Smooth muscle cell (in vitro differentiated cells): ENCODE data around the gene LPAR2. TPM values are rescaled to one million over a fixed set of nuclear protein-coding genes. Genes with fewer than 3 reads are reported as not detected.

ENCODE experiments used
- DNase-seq: peaks from one replicate; lab custom pipeline; 2025; ENCODE audit not compliant: unreplicated experiment; lab: John Stamatoyannopoulos, UW
- H2AFZ ChIP-seq: fragments of 200-600 bp; sonication (generic); 2 replicates; pipeline ENCODE4 v1.6.0; 2016; ENCODE audit warnings: antibody characterized with exemption, low read depth, mild to moderate bottlenecking
- H3F3A ChIP-seq: fragments of 200-600 bp; sonication (generic); 2 replicates; pipeline ENCODE4 v1.6.0; 2017; ENCODE audit warnings: antibody characterized with exemption, low read depth
- H3K27ac ChIP-seq: fragments of 200-600 bp; sonication (generic); 2 replicates; pipeline ENCODE4 v1.5.1; 2016; ENCODE audit warnings: low read depth, mild to moderate bottlenecking
- H3K27me3 ChIP-seq: fragments of 200-600 bp; sonication (generic); 2 replicates; pipeline ENCODE4 v1.6.1; 2016; ENCODE audit warnings: low read depth, mild to moderate bottlenecking
- H3K36me3 ChIP-seq: fragments of 200-600 bp; sonication (generic); 2 replicates; pipeline ENCODE4 v1.5.1; 2016; ENCODE audit warnings: low read depth
- H3K4me1 ChIP-seq: fragments of 200-600 bp; sonication (generic); 2 replicates; pipeline ENCODE4 v1.5.1; 2016; ENCODE audit warnings: low read depth
- H3K4me2 ChIP-seq: fragments of 200-600 bp; sonication (generic); 2 replicates; pipeline ENCODE4 v1.6.0; 2016; ENCODE audit warnings: mild to moderate bottlenecking
- H3K4me3 ChIP-seq: fragments of 200-600 bp; sonication (generic); 2 replicates; pipeline ENCODE4 v1.5.1; 2016; ENCODE audit warnings: mild to moderate bottlenecking
- H3K79me2 ChIP-seq: fragments of 200-600 bp; sonication (generic); 2 replicates; pipeline ENCODE4 v1.6.0; 2016; ENCODE audit warnings: low read depth, mild to moderate bottlenecking
- H3K9ac ChIP-seq: fragments of 200-600 bp; sonication (generic); 2 replicates; pipeline ENCODE4 v1.6.0; 2016; ENCODE audit warnings: low read depth
- H3K9me3 ChIP-seq: fragments of 200-600 bp; sonication (generic); replicated peaks from 2 replicates; pipeline ENCODE4 v1.5.1; 2016; ENCODE audit warnings: low read depth
- H4K20me1 ChIP-seq: fragments of 200-600 bp; sonication (generic); 2 replicates; pipeline ENCODE4 v1.6.0; 2016; ENCODE audit warnings: low read depth
- WGBS: methylation state at CpG from one replicate; pipeline ENCODE4 v1.1.7; 2016; ENCODE audit warnings: low lambda C conversion rate; 5-methylcytosine and 5-hydroxymethylcytosine counted together
- polyA plus RNA-seq: library from polyadenylated mRNA; unstranded; fragments of >200 nt; fragmentation: Nextera tagmentation; extraction: Ambion mirVana; gene quantifications from 2 replicates; pipeline ENCODE4 v1.2.1, GENCODE V29; 2016
- total RNA-seq: library from RNA; depleted of rRNA; stranded (reverse); fragments of >200 nt; gene quantifications from 2 replicates; pipeline ENCODE4 v1.2.3, GENCODE V29; 2014
- TF ChIP-seq, protein P1 (sequence below): fragments of 200-600 bp; sonication (generic); IDR thresholded peaks from 2 replicates; pipeline ENCODE4 v1.5.1; 2017; ENCODE audit warnings: borderline replicate concordance, mild to moderate bottlenecking, antibody characterized with exemption; ENCODE audit not compliant: insufficient read depth, poor library complexity, severe bottlenecking

Gene LPAR2
- total and polyA plus RNA-seq, 2 experiments from 2014 or later: 13.2 to 20.1 TPM

DNA sequence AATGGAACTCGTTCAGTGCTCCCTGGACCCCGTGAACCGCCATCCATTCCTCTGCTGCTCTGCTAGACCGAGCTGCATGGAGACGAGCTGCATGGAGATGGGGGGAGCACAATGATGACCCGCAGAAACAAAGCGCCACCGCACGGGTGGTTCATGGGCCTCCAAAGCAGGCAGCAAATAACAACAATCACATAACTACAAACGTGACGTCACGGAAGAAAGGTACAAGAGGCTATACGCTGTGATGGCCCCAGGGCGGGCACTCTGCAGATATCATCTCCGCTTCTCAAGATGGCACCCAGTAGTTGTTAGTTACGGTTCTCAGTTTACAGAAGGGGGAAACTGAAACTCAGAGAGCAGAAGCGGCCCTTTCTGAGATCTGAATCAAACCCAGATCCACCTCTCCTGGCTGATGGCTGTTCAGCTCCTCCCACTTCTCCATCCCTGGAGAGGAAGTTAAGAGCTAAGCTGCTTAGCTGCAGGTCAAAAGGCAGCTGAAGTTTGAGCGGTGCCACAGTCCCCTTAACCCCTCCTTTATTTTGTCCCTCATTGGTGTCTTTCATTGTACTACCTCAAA is 33.7 kb upstream of the LPAR2 start:
- H3K9ac ChIP-seq: no peak overlapping the region
- TF ChIP-seq, protein P1, sequence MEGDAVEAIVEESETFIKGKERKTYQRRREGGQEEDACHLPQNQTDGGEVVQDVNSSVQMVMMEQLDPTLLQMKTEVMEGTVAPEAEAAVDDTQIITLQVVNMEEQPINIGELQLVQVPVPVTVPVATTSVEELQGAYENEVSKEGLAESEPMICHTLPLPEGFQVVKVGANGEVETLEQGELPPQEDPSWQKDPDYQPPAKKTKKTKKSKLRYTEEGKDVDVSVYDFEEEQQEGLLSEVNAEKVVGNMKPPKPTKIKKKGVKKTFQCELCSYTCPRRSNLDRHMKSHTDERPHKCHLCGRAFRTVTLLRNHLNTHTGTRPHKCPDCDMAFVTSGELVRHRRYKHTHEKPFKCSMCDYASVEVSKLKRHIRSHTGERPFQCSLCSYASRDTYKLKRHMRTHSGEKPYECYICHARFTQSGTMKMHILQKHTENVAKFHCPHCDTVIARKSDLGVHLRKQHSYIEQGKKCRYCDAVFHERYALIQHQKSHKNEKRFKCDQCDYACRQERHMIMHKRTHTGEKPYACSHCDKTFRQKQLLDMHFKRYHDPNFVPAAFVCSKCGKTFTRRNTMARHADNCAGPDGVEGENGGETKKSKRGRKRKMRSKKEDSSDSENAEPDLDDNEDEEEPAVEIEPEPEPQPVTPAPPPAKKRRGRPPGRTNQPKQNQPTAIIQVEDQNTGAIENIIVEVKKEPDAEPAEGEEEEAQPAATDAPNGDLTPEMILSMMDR: no peak
- 87% methylated on average over 18 of the region's 18 CpGs for WGBS

DNA sequence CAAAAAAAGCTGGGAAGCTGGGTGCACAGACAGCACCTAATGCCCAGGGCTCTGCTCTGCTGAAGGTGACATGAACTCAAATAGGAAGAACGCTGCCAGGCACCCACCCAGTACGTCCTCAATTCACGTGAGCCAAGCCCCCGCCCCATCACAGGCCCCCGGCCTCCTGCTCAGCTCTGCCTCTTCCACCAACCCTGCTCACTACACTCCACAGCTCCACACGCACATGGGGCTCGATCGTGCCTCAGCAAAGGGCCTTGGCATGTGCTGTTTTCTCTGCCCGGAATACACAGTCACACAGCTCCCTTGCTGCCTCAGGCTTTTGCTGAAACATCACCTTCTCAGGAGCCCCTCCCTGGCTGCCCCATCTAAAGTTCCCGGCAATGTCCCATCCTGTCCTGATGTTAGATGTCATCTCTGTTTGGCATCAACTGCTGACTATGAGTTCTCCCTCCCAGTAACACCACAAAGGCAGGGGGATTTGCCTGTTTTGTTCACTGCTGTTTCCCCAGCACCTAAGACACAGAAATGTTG is 33.2 kb upstream of the LPAR2 start:
- Histone ChIP-seq H3K4me2 (no peak overlapping the region), H3K9ac (no peak overlapping the region), H3K27ac (no peak overlapping the region), H3K4me3 (no peak overlapping the region), H3F3A (no peaks in the 10 kb centered on the region), H3K4me1 (peaks cover 15% of the 10 kb centered on the region), H3K79me2 (peaks cover 34% of the 10 kb centered on the region), H3K9me3 (no peaks in the 10 kb centered on the region), H2AFZ (no peak overlapping the region), H4K20me1 (peaks cover 31% of the 10 kb centered on the region), H3K27me3 (no peaks in the 10 kb centered on the region), H3K36me3 (no peaks in the 10 kb centered on the region)
- TF ChIP-seq, protein P1: no peak
- 87% methylated on average over 9 of the region's 10 CpGs for WGBS
- DNase-seq: no peak

More for the DNA sequence above, 33.7 kb upstream of the LPAR2 start:
- no peaks in the 10 kb centered on the region for H3F3A ChIP-seq
- peaks cover 15% of the 10 kb centered on the region for H3K4me1 ChIP-seq
- H3K27ac ChIP-seq: no peak overlapping the region
- peaks cover 31% of the 10 kb centered on the region for H4K20me1 ChIP-seq
- peaks cover 34% of the 10 kb centered on the region for H3K79me2 ChIP-seq
- H3K9me3 ChIP-seq: no peaks in the 10 kb centered on the region
- peak overlapping the region; percentile 95 for H3K4me2 ChIP-seq
- no peak for DNase-seq
- no peaks in the 10 kb centered on the region for H3K36me3 ChIP-seq
- H2AFZ ChIP-seq: no peak overlapping the region
- no peak overlapping the region for H3K4me3 ChIP-seq
- no peaks in the 10 kb centered on the region for H3K27me3 ChIP-seq

DNA sequence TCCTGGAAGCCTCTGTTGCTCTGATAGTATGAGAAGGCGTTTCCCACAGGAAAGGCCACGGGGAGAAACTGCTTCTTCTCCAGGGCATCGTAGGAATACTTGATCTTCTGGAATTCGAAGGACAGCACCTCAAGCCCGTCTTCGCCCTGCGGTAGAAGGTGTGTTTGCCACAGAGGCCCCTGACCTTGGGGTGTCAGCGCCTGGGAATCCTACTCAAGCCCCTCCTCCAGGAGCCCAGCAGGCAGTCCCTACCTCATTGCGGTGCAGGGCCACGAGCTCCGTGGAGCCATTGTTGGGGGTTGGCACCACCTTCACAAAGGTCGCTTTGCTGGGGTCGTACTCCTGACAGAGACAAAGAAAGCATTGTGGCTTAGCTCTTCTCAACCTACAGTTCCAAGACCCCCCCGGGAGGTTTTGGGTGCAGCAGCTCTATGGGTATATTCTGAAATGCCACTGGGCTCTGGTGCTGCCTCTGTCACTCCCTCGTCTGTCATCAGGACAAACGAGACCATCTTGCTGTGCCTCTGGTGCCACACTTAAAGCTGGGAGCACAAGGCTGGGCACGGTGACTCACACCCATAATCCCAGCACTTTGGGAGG is 31.7 kb upstream of the LPAR2 start:
- Histone ChIP-seq H3K79me2 (peaks cover 34% of the 10 kb centered on the region), H3K9me3 (no peaks in the 10 kb centered on the region), H3F3A (no peaks in the 10 kb centered on the region), H2AFZ (no peak overlapping the region), H3K4me2 (no peak overlapping the region), H3K9ac (no peak overlapping the region), H3K36me3 (no peaks in the 10 kb centered on the region), H3K27ac (no peak overlapping the region), H3K27me3 (no peaks in the 10 kb centered on the region), H4K20me1 (peaks cover 31% of the 10 kb centered on the region), H3K4me1 (peaks cover 15% of the 10 kb centered on the region), H3K4me3 (no peak overlapping the region)
- TF ChIP-seq, protein P1: no peak
- 94% methylated on average over 17 of the region's 17 CpGs for WGBS
- DNase-seq: no peak
